MCF 10A (cell line): ENCODE data around the gene PPFIA2. TPM values are rescaled to one million over a fixed set of nuclear protein-coding genes. Genes with fewer than 3 reads are reported as not detected.
A peak's percentile ranks its signal among the peaks of the same experiment; 100 is the strongest.

ENCODE experiments used
- BruUV-seq: library from RNA; stranded (reverse); fragments of 400-500 nt; replicated peaks from 2 replicates; lab custom pipeline; 2021; lab: Mats Ljungman, UMichigan
- CTCF ChIA-PET: fragments of 300-600 bp; sonication (Branson Sonifier 250); formaldehyde crosslinking; extraction: SDS; loops from one replicate; lab custom pipeline; 2021; ENCODE audit warnings: antibody characterized with exemption, inconsistent platforms; lab: Yijun Ruan, JAX
- POLR2A ChIA-PET: fragments of 300-600, 350-650 bp; sonication (Branson Sonifier 250); formaldehyde crosslinking; extraction: SDS; loops from one replicate; lab custom pipeline; 2020; ENCODE audit warnings: antibody characterized with exemption, inconsistent platforms; lab: Yijun Ruan, JAX
- DNase-seq: peaks from one replicate; pipeline ENCODE4 v3.0.0-alpha.2; 2018; ENCODE audit not compliant: unreplicated experiment
- H3K27ac Mint-ChIP-seq: one replicate; pipeline ENCODE4 v1.8.0; 2022; ENCODE audit warnings: mild to moderate bottlenecking, low read depth, mixed read lengths; ENCODE audit not compliant: unreplicated experiment
- H3K27me3 Mint-ChIP-seq: one replicate; pipeline ENCODE4 v1.8.0; 2022; ENCODE audit warnings: mixed read lengths; ENCODE audit not compliant: insufficient read depth, unreplicated experiment
- H3K36me3 Mint-ChIP-seq: one replicate; pipeline ENCODE4 v1.8.0; 2022; ENCODE audit warnings: mild to moderate bottlenecking, moderate library complexity, mixed read lengths; ENCODE audit not compliant: insufficient read depth, unreplicated experiment
- H3K4me1 Mint-ChIP-seq: one replicate; pipeline ENCODE4 v1.8.0; 2022; ENCODE audit warnings: mixed read lengths; ENCODE audit not compliant: insufficient read depth, unreplicated experiment
- H3K4me3 Mint-ChIP-seq: one replicate; pipeline ENCODE4 v1.8.0; 2022; ENCODE audit warnings: mild to moderate bottlenecking, moderate library complexity, mixed read lengths; ENCODE audit not compliant: unreplicated experiment
- H3K9me3 Mint-ChIP-seq: one replicate; pipeline ENCODE4 v1.8.0; 2022; ENCODE audit warnings: mixed read lengths; ENCODE audit not compliant: unreplicated experiment
- CTCF ChIP-seq: fragments of 200-600 bp; IDR thresholded peaks from one replicate; pipeline ENCODE4 v1.8.0; 2022; ENCODE audit warnings: antibody characterized with exemption, mild to moderate bottlenecking; ENCODE audit not compliant: unreplicated experiment
- intact Hi-C: fragments of 100-400 bp; cut with micrococcal nuclease; formaldehyde crosslinking; loops from 2 replicates; pipeline ENCODE4 v1.14.1; 2022
- total RNA-seq: library from RNA; stranded (reverse); gene quantifications from 2 replicates; pipeline ENCODE4 v1.2.3, GENCODE V29; 2022

PPFIA2 gene
- total RNA-seq, 1 experiment from 2014 or later, result 2.2 TPM

- DNase-seq, result no peak
- intact Hi-C loops, result loop anchor here (10.0 kb wide), 1 partner anchor 1212 kb away; no protein-coding TSS in a partner anchor
- no peak overlapping the region for H3K27ac Mint-ChIP-seq
- ChIA-PET POLR2A (no interaction called here), CTCF (interaction anchor here (1.4 to 2.1 kb wide), 2 partner anchors 16 to 175 kb away, joined by 12 to 15 read pairs; no protein-coding TSS in a partner anchor)
- no peaks in the 10 kb centered on the region for H3K4me1 Mint-ChIP-seq
- no peak for TF ChIP-seq CTCF
- H3K27me3 Mint-ChIP-seq, result peaks cover 8% of the 10 kb centered on the region
- no TSS peak for BruUV-seq
- no peaks in the 10 kb centered on the region for H3K36me3 Mint-ChIP-seq
- no peak overlapping the region for H3K4me3 Mint-ChIP-seq
- no peaks in the 10 kb centered on the region for H3K9me3 Mint-ChIP-seq
These were observed 132.7 kb downstream of the PPFIA2 start for GRCh38 chr12:81626406-81626805.

- no TSS peak for BruUV-seq
- POLR2A ChIA-PET, result no interaction called here
These were observed 141.2 kb downstream of the PPFIA2 start for GRCh38 chr12:81617915-81618314.

GRCh38 chr12:81615026-81615588 lies 144.0 kb downstream of the PPFIA2 start:
- TF ChIP-seq CTCF, result no peak
- intact Hi-C loops, result no loop called here
- Mint-ChIP-seq H3K9me3 (no peaks in the 10 kb centered on the region), H3K27me3 (peaks cover 31% of the 10 kb centered on the region), H3K36me3 (no peaks in the 10 kb centered on the region), H3K27ac (no peak overlapping the region), H3K4me3 (no peak overlapping the region), H3K4me1 (no peaks in the 10 kb centered on the region)
- DNase-seq, result no peak
- BruUV-seq, result no TSS peak
- ChIA-PET CTCF (no interaction called here), POLR2A (no interaction called here)

More at GRCh38 chr12:81617915-81618314, 141.2 kb downstream of the PPFIA2 start:
- H3K27me3 Mint-ChIP-seq, result peaks cover 49% of the 10 kb centered on the region
- H3K9me3 Mint-ChIP-seq, result no peaks in the 10 kb centered on the region
- no peaks in the 10 kb centered on the region for H3K36me3 Mint-ChIP-seq
- no peak overlapping the region for H3K4me3 Mint-ChIP-seq
- H3K4me1 Mint-ChIP-seq, result no peaks in the 10 kb centered on the region
- TF ChIP-seq CTCF, result no peak
- DNase-seq, result no peak
- no peak overlapping the region for H3K27ac Mint-ChIP-seq
- intact Hi-C loops, result no loop called here
- CTCF ChIA-PET, result interaction anchor here (0.6 to 1.9 kb wide), 4 partner anchors 11 to 767 kb away, joined by 4 to 6 read pairs (median 4); no protein-coding TSS in a partner anchor

- Mint-ChIP-seq H3K27me3 (peaks cover 43% of the 10 kb centered on the region), H3K36me3 (no peaks in the 10 kb centered on the region), H3K4me1 (no peaks in the 10 kb centered on the region), H3K27ac (no peak overlapping the region), H3K4me3 (no peak overlapping the region), H3K9me3 (no peaks in the 10 kb centered on the region)
- peak; percentile 30 for DNase-seq
- ChIA-PET POLR2A (interaction anchor here (0.6 kb wide), 1 partner anchor 732 kb away, joined by 3 read pairs; no protein-coding TSS in a partner anchor), CTCF (interaction anchor here (0.5 to 3.1 kb wide), 15 partner anchors 9 to 1589 kb away, joined by 3 to 27 read pairs (median 4); no protein-coding TSS in a partner anchor)
- BruUV-seq, result no TSS peak
- TF ChIP-seq CTCF, result peak; percentile 27
- intact Hi-C loops, result no loop called here
These were observed 147.9 kb downstream of the PPFIA2 start for GRCh38 chr12:81610955-81611889.
